Measurements from ENCODE around the gene CFAP74.

The CFAP74 gene

DNA sequence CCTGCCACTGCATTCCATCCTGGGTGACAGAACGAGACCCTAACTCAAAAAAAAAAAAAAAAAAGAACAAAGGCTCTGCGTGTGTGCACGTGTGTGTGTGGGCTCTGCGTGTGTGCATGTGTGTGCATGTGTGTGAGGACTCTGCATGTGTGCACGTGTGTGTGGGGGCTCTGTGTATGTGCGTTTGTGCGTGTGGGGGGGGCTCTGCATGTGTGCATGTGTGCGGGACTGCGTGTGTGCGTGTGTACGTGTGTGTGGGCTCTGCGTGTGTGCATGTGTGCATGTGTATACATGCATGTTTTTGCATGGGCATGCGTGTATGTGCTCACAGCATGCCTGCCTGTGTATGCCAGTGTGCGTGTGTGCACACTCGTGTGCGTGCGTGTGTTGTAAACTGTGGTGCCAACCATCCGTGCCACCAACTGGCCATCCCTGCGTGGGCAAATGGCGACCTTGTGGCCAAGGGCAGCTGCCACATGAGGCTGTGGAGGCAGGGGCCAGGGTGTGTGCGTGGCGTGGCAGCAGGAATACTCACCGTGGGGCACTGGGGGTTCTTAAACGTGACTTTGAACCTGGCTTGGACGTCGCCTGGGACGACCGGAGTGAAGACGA lies 57.7 kb downstream of the CFAP74 start:
- Histone ChIP-seq H3K9me3 (ENCODE audit: control insufficient read depth, insufficient read depth, low read length) (no peaks in the 10 kb centered on the region), H3K9ac (ENCODE audit: low read depth, low read length) (no peak overlapping the region), H3K27me3 (ENCODE audit: control insufficient read depth, insufficient read depth, low read length) (no peaks in the 10 kb centered on the region), H3K36me3 (ENCODE audit: control insufficient read depth, insufficient read depth, low read length) (no peaks in the 10 kb centered on the region), H3K4me3 (ENCODE audit: low read depth, low read length) (no peak overlapping the region), H3K4me1 (ENCODE audit: control insufficient read depth, insufficient read depth, low read length) (no peaks in the 10 kb centered on the region)

DNA sequence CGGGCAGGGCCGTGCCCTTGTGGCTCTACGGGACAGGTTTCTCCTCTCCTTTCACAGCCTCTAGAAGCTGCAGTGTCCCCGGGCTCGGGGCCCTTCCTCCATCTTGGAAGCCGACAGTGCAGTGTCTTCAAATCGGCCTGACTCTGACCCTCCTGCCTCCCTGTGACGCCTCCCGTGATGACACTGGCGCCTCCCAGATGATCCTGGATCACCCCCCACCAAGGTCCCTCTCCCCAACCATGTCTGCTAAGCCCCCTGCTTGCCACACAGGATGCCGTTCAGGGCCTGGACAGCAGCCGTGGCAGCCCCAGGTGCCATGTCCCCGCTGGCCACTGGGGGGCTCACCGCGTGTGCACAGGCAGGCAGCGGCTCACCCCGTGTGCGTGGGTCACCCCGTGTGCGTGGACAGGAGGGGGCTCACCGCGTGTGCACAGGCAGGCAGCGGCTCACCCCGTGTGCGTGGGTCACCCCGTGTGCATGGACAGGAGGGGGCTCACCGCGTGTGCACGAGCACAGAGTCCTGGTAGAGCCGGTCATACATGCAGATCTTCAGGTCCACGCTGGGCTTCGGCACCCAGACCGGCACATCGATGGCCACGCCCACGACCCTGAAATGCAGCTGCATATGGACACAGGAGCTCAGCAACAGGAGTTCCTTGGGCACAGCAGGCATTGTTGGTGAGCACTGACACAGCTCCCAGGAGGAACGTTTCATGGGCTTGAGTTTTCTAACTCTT lies 59.6 kb downstream of the CFAP74 start:
- no peaks in the 10 kb centered on the region for H3K4me1 ChIP-seq (ENCODE audit: control insufficient read depth, insufficient read depth, low read length)
- no peak overlapping the region for H3K9ac ChIP-seq (ENCODE audit: low read depth, low read length)
- no peaks in the 10 kb centered on the region for H3K36me3 ChIP-seq (ENCODE audit: control insufficient read depth, insufficient read depth, low read length)
- peak overlapping the region; percentile 13 for H3K4me3 ChIP-seq (ENCODE audit: low read depth, low read length)
- H3K27me3 ChIP-seq (ENCODE audit: control insufficient read depth, insufficient read depth, low read length): no peaks in the 10 kb centered on the region
- no peaks in the 10 kb centered on the region for H3K9me3 ChIP-seq (ENCODE audit: control insufficient read depth, insufficient read depth, low read length)

DNA sequence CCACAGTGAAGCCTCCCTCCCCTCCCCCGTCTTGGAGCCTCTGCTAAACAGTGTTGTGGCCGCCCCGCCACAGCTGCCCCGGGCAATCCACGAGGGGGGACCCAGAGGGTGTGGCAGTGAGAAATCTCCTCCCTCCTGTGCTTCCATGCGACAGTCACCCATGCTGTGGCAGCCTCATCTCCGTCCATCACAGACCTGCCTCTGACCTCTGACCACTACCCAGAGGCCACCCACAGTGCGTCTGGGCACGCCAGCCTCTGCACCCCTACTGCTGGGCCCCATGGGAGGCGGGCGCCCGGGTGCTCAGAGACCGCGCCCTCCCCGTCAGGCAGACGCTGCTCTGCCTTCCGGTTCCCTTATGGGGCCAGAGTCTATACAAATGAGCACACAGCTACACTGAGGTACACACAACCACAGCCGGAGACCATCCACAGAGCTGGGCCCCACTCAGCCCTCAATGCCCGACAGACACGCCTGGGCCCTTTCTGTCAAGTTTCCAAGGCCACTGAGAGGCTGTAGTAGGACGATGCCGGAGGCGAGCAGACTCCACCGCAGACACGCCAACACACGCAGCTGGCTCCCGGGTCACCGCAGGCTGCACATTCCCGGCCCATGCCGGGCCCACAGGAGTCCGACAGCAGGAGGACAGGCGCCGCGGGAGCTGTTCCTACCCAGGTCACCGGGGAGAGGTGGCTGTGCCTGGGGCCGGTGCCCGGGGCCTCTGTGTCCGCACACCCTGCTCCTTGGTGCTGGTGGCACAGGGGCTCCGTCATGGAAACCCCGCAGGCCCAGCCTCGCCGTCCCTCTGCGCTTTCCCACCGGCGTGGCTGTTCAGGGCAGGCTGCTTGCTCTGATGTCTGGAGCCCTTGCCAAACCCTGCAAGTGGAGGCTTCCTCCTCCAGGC lies 60.6 kb downstream of the CFAP74 start:
- Histone ChIP-seq H3K4me1 (ENCODE audit: control insufficient read depth, insufficient read depth, low read length) (no peaks in the 10 kb centered on the region), H3K27me3 (ENCODE audit: control insufficient read depth, insufficient read depth, low read length) (no peaks in the 10 kb centered on the region), H3K36me3 (ENCODE audit: control insufficient read depth, insufficient read depth, low read length) (no peaks in the 10 kb centered on the region)

DNA sequence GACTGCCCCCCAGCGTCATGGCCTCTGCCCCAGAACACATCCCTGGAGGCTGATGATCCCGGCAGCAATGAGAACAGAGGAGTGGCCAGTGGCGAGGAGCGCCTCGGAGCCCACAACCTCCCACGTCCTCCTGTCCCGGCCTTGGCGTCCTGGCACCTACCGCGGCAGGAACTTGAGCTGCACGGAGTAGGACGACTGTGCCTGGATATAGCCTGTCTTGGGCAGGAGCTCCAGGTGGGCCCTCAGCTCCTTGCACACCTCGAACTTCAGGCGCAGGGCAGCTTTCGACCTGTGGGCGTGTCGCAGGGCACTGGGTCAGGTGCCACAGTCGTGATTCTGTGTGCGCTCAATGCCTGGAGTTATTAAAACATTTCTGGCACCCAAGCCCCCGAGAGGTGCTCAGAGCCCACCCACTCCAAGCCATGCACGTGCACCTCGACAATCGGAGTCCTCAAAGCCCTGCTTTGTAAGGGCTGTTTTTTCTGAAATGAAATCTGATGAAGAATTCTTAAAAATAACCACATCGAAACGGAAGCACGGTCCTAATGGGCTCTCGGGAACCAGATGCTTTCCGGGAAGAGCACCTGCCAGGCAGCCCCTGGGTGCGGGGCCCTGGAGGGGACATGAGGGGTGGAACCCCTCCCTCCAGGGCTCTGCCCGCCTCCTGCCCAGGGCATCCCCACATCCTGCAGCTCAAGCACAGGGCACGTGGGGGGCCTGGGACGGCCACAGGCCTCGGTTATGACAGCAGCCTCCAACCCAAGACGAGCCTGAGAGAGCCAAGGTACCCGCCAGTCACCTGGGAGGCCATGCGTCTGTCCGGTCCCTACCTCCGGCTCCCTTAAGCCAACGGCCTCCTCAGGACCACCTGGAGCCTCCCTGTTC lies 61.5 kb downstream of the CFAP74 start:
- Histone ChIP-seq H3K27me3 (ENCODE audit: control insufficient read depth, insufficient read depth, low read length) (no peaks in the 10 kb centered on the region), H3K4me1 (ENCODE audit: control insufficient read depth, insufficient read depth, low read length) (no peaks in the 10 kb centered on the region), H3K9ac (ENCODE audit: low read depth, low read length) (no peak overlapping the region), H3K36me3 (ENCODE audit: control insufficient read depth, insufficient read depth, low read length) (no peaks in the 10 kb centered on the region), H3K4me3 (ENCODE audit: low read depth, low read length) (no peak overlapping the region), H3K9me3 (ENCODE audit: control insufficient read depth, insufficient read depth, low read length) (no peaks in the 10 kb centered on the region)

More for the DNA sequence above, 60.6 kb downstream of the CFAP74 start:
- no peaks in the 10 kb centered on the region for H3K9me3 ChIP-seq (ENCODE audit: control insufficient read depth, insufficient read depth, low read length)
- H3K4me3 ChIP-seq (ENCODE audit: low read depth, low read length): no peak overlapping the region
- no peak overlapping the region for H3K9ac ChIP-seq (ENCODE audit: low read depth, low read length)

DNA sequence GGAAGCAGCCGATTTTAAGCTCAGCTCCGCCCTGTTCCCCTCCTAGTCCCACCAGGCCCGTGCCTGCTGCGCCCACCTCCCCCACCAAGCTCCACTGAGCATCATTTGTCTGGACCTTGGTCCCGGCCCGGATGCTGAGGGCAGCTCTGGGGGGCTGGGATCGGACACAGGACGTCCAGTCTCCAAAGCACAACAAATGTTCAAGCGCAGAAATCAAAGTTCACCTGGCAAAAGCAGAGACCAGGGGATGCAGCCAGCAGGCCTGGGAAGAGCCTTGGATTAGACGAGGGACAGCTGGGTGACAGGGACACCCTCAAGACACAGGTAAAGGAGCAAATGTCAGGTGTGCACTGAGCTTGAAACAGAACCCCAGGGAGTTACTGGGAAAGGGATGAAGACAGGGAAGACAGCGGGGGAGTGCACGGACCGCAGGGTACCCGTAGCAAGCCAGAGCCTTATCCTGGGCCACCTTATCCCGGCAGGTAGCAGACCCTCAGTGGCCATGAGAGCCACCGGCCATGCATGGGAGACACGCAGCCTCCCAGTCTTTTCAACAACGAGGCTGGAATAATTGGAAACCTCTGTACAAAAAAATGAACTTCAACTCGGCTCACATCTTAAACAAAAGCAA lies 62.3 kb downstream of the CFAP74 start:
- Histone ChIP-seq H3K4me1 (ENCODE audit: control insufficient read depth, insufficient read depth, low read length) (no peaks in the 10 kb centered on the region), H3K27me3 (ENCODE audit: control insufficient read depth, insufficient read depth, low read length) (no peaks in the 10 kb centered on the region)

DNA sequence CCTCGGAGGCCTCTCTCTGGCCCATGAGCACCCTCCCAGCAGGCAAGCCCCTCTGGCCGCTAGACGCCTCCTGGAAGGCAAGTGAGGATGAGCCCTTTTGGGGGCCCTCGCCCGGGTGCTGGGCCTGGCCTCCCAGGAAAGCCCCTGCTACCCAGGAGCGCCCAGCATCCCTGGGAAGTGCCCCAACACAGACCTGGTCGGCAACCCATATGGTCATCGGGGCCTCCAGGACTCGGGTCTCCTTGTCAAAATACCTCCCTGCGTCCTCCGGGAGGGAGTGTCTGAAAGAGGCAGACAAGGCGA lies 63.5 kb downstream of the CFAP74 start:
- H3K36me3 ChIP-seq (ENCODE audit: control insufficient read depth, insufficient read depth, low read length): no peaks in the 10 kb centered on the region
- no peak overlapping the region for H3K9ac ChIP-seq (ENCODE audit: low read depth, low read length)
- no peaks in the 10 kb centered on the region for H3K27me3 ChIP-seq (ENCODE audit: control insufficient read depth, insufficient read depth, low read length)
- no peaks in the 10 kb centered on the region for H3K4me1 ChIP-seq (ENCODE audit: control insufficient read depth, insufficient read depth, low read length)
- H3K9me3 ChIP-seq (ENCODE audit: control insufficient read depth, insufficient read depth, low read length): no peaks in the 10 kb centered on the region
- no peak overlapping the region for H3K4me3 ChIP-seq (ENCODE audit: low read depth, low read length)

More for the DNA sequence above, 62.3 kb downstream of the CFAP74 start:
- no peak overlapping the region for H3K4me3 ChIP-seq (ENCODE audit: low read depth, low read length)
- no peak overlapping the region for H3K9ac ChIP-seq (ENCODE audit: low read depth, low read length)
- H3K36me3 ChIP-seq (ENCODE audit: control insufficient read depth, insufficient read depth, low read length): no peaks in the 10 kb centered on the region
- no peaks in the 10 kb centered on the region for H3K9me3 ChIP-seq (ENCODE audit: control insufficient read depth, insufficient read depth, low read length)

DNA sequence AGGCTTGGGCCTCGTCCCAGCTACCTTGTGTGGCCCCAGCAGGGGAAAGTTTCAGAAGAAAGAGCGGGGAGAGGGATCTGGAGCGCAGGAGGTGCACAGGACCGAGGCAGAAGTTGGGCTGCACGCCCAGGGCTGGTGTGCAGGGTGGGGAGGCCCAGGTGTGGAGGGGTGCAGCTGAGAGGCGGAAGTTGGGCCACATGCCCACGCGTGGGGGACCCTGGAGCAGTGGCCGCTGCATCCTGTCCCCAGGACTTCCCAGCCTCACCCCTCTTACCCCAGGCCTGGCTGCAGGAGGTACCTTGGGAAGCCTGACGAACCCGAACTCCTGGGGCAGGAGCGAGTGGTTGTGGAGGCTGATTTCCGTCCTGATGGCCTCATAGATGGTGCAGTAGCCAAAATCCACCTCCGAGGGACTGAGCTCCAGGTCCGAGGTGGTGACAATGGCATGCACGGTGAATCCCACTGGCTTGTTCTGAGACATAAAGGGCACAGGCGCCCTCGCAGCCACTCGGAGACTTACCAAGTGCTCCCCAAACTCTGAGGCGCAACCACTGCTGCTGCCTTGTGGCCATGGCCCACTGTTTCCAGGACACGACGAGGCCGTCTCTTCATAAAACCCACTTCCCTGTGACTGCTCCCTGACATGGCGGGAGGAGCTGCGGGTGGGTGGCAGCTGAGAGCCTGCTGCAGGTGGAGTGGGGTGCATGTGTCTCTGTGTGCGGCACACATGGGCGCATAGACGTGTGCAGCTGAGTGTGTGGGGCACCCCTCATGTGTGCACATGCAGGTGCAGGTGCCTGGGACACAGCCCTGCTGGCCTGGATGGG lies 64.1 kb downstream of the CFAP74 start:
- Histone ChIP-seq H3K27me3 (ENCODE audit: control insufficient read depth, insufficient read depth, low read length) (no peaks in the 10 kb centered on the region), H3K4me3 (ENCODE audit: low read depth, low read length) (no peak overlapping the region), H3K9me3 (ENCODE audit: control insufficient read depth, insufficient read depth, low read length) (peaks cover under 1% of the 10 kb centered on the region), H3K4me1 (ENCODE audit: control insufficient read depth, insufficient read depth, low read length) (no peaks in the 10 kb centered on the region), H3K36me3 (ENCODE audit: control insufficient read depth, insufficient read depth, low read length) (no peaks in the 10 kb centered on the region), H3K9ac (ENCODE audit: low read depth, low read length) (no peak overlapping the region)

DNA sequence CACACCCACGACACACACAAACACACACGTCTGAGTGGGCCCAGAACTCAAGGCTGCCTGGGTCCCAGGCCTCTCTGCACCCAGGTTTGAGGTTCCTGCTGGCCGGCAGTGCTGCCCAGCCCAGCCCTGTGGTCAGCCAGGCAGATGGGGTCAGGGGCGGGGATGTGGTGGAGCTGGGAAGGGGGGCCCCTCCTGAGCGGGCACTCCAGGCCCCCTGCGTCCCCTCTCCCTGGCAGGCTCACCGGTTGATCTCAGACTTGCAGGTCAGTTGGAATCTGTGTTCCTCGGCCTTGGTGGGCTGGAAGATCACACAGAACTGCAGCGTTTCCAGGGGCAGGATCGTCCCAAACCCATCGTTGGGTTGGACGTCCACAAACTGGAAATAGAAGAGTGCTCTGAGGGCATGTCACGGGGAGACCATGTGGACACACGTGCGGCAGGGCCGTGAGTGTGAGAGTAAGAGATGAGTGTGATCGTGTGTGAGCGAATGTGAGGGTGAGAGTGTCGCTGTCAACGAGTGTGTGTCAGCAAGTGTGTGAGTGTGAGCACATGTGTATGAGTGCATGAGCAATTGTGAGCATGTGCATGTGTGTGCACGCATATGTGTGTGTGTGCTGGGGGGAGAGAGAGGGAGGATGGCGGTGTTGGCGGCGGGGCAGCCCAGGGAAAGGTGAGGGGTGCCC lies 64.8 kb downstream of the CFAP74 start:
- Histone ChIP-seq H3K4me3 (ENCODE audit: low read depth, low read length) (no peak overlapping the region), H3K9ac (ENCODE audit: low read depth, low read length) (no peak overlapping the region), H3K36me3 (ENCODE audit: control insufficient read depth, insufficient read depth, low read length) (no peaks in the 10 kb centered on the region), H3K4me1 (ENCODE audit: control insufficient read depth, insufficient read depth, low read length) (no peaks in the 10 kb centered on the region), H3K27me3 (ENCODE audit: control insufficient read depth, insufficient read depth, low read length) (no peaks in the 10 kb centered on the region), H3K9me3 (ENCODE audit: control insufficient read depth, insufficient read depth, low read length) (peaks cover 3% of the 10 kb centered on the region)

DNA sequence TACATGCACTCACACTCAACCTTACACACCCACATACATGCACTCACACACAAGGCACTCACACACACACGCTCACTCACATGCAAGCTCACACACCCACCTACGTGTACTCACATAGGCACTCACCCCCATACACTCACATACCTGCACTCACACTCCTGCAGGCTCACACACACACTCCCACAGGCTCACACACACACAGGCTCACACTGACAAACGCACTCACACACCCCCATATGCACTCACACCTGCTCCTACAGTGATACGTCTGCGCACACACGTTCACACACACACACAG lies 65.4 kb downstream of the CFAP74 start:
- no peaks in the 10 kb centered on the region for H3K27me3 ChIP-seq (ENCODE audit: control insufficient read depth, insufficient read depth, low read length)
- H3K9me3 ChIP-seq (ENCODE audit: control insufficient read depth, insufficient read depth, low read length): peaks cover 3% of the 10 kb centered on the region
- no peak overlapping the region for H3K4me3 ChIP-seq (ENCODE audit: low read depth, low read length)
- H3K9ac ChIP-seq (ENCODE audit: low read depth, low read length): no peak overlapping the region
- H3K4me1 ChIP-seq (ENCODE audit: control insufficient read depth, insufficient read depth, low read length): no peaks in the 10 kb centered on the region
- H3K36me3 ChIP-seq (ENCODE audit: control insufficient read depth, insufficient read depth, low read length): no peaks in the 10 kb centered on the region

DNA sequence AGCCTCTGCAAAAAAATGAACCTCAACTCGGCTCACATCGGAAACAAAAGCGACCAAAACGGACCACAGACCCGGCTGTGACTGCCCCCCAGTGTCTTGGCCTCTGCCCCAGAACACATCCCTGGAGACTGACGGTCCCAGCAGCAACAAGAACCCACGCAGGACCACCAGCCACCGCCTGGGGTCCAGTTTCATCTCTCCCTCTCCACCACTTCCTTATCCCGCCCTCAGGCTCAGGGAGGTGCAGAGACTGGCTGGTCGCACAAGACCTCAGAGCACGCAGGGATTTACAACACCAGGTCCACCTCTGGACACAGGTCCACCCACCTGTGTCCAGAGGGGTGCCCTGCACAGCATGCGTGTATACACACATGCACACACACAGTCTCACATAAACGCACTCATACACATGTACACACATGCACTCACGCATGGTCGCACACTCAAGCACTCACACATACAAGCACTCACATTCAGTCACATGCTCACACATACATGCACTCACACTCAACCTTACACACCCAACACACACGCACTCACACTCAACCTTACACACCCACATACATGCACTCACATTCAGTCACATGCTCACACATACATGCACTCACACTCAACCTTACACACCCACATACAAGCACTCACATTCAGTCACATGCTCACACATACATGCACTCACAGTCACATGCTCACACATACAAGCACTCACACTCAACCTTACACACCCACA lies 65.9 kb downstream of the CFAP74 start:
- Histone ChIP-seq H3K9ac (ENCODE audit: low read depth, low read length) (no peak overlapping the region), H3K9me3 (ENCODE audit: control insufficient read depth, insufficient read depth, low read length) (peaks cover 3% of the 10 kb centered on the region), H3K36me3 (ENCODE audit: control insufficient read depth, insufficient read depth, low read length) (no peaks in the 10 kb centered on the region), H3K27me3 (ENCODE audit: control insufficient read depth, insufficient read depth, low read length) (no peaks in the 10 kb centered on the region), H3K4me3 (ENCODE audit: low read depth, low read length) (no peak overlapping the region), H3K4me1 (ENCODE audit: control insufficient read depth, insufficient read depth, low read length) (no peaks in the 10 kb centered on the region)

Data from iPS-15b (cell line).